Neural progenitor cell (in vitro differentiated cells): ENCODE results near the gene BTRC. TPM values are rescaled to one million over a fixed set of nuclear protein-coding genes. Genes with fewer than 3 reads are reported as not detected.

Experiments
- DNase-seq: peaks from one replicate; pipeline ENCODE4 v3.0.0-alpha.2; 2016; ENCODE audit warnings: low spot score
- H2AFZ ChIP-seq: fragments of 200-600 bp; sonication (generic); replicated peaks from 2 replicates; pipeline ENCODE4 v1.6.1; 2016; ENCODE audit warnings: antibody characterized with exemption
- H3F3A ChIP-seq: fragments of 200-600 bp; sonication (generic); 2 replicates; pipeline ENCODE4 v1.6.1; 2016; ENCODE audit warnings: antibody characterized with exemption, low read depth
- H3K27ac ChIP-seq: fragments of 200-600 bp; sonication (generic); 2 replicates; pipeline ENCODE4 v1.5.1; 2016; ENCODE audit warnings: mild to moderate bottlenecking
- H3K27me3 ChIP-seq: fragments of 200-600 bp; sonication (generic); 2 replicates; pipeline ENCODE4 v1.6.1; 2016; ENCODE audit warnings: mild to moderate bottlenecking, moderate library complexity
- H3K36me3 ChIP-seq: fragments of 200-600 bp; sonication (generic); 2 replicates; pipeline ENCODE4 v1.5.1; 2016
- H3K4me1 ChIP-seq: fragments of 200-600 bp; sonication (generic); 2 replicates; pipeline ENCODE4 v1.6.1; 2016; ENCODE audit warnings: mixed run types
- H3K4me2 ChIP-seq: fragments of 200-600 bp; sonication (generic); 2 replicates; pipeline ENCODE4 v1.6.1; 2016
- H3K4me3 ChIP-seq: fragments of 200-600 bp; sonication (generic); 2 replicates; pipeline ENCODE4 v1.5.1; 2016
- H3K79me2 ChIP-seq: fragments of 200-600 bp; sonication (generic); 2 replicates; pipeline ENCODE4 v1.6.1; 2016; ENCODE audit warnings: low read depth
- H3K9ac ChIP-seq: fragments of 200-600 bp; sonication (generic); 2 replicates; pipeline ENCODE4 v1.6.1; 2016
- H3K9me3 ChIP-seq: fragments of 200-600 bp; sonication (generic); 2 replicates; pipeline ENCODE4 v1.5.1; 2016; ENCODE audit warnings: low read depth
- H4K20me1 ChIP-seq: fragments of 200-600 bp; sonication (generic); 2 replicates; pipeline ENCODE4 v1.6.1; 2016; ENCODE audit warnings: low read depth
- H3K27ac Mint-ChIP-seq: 3 replicates; pipeline ENCODE4 v1.8.0; 2021; ENCODE audit warnings: mixed read lengths
- H3K27me3 Mint-ChIP-seq: 2 replicates; pipeline ENCODE4 v1.8.0; 2022; ENCODE audit warnings: low read depth, mild to moderate bottlenecking, inconsistent platforms, moderate library complexity, mixed read lengths; ENCODE audit not compliant: insufficient read depth
- H3K36me3 Mint-ChIP-seq: 3 replicates; pipeline ENCODE4 v1.8.0; 2021; ENCODE audit warnings: mixed read lengths
- H3K4me1 Mint-ChIP-seq: 3 replicates; pipeline ENCODE4 v1.8.0; 2021; ENCODE audit warnings: mixed read lengths
- H3K4me3 Mint-ChIP-seq: 3 replicates; pipeline ENCODE4 v1.8.0; 2021; ENCODE audit warnings: mild to moderate bottlenecking, moderate library complexity, mixed read lengths
- H3K9me3 Mint-ChIP-seq: 3 replicates; pipeline ENCODE4 v1.8.0; 2020; ENCODE audit warnings: mixed read lengths
- CTCF ChIP-seq: fragments of 200-600 bp; sonication (generic); IDR thresholded peaks from 2 replicates; pipeline ENCODE4 v1.5.1; 2017; ENCODE audit warnings: antibody characterized with exemption, mild to moderate bottlenecking
- EZH2 ChIP-seq: fragments of 200-600 bp; sonication (generic); IDR thresholded peaks from 2 replicates; pipeline ENCODE4 v1.6.1; 2017; ENCODE audit warnings: antibody characterized with exemption, mild to moderate bottlenecking, moderate library complexity
- EZH2phosphoT487 ChIP-seq: fragments of 200-600 bp; sonication (generic); IDR thresholded peaks from 2 replicates; pipeline ENCODE4 v1.6.1; 2017; ENCODE audit warnings: antibody characterized with exemption
- total RNA-seq: library from RNA; depleted of rRNA; stranded (reverse); fragments of >200 nt; gene quantifications from 2 replicates; pipeline ENCODE4 v1.2.3, GENCODE V29; 2015; ENCODE audit warnings: low replicate concordance

The BTRC gene
- total RNA-seq, 1 donor from 2014 or later: 25.4 TPM

- H3K4me1 Mint-ChIP-seq: peaks cover 16% of the 10 kb centered on the region
- peaks cover 2% of the 10 kb centered on the region for H3K9me3 Mint-ChIP-seq
- no peak overlapping the region for H3K27ac Mint-ChIP-seq
- Histone ChIP-seq H2AFZ (no peak overlapping the region), H3K27ac (no peak overlapping the region), H4K20me1 (no peaks in the 10 kb centered on the region), H3K36me3 (no peaks in the 10 kb centered on the region), H3K4me2 (no peak overlapping the region), H3F3A (peaks cover 20% of the 10 kb centered on the region), H3K4me3 (no peak overlapping the region), H3K9ac (no peak overlapping the region), H3K4me1 (peaks cover 9% of the 10 kb centered on the region), H3K27me3 (peaks cover 61% of the 10 kb centered on the region), H3K9me3 (no peaks in the 10 kb centered on the region), H3K79me2 (no peaks in the 10 kb centered on the region)
- peaks cover 36% of the 10 kb centered on the region for H3K27me3 Mint-ChIP-seq
- peaks cover 2% of the 10 kb centered on the region for H3K36me3 Mint-ChIP-seq
- TF ChIP-seq EZH2 (no peak), EZH2phosphoT487 (no peak), CTCF (no peak)
- no peak for DNase-seq
- no peak overlapping the region for H3K4me3 Mint-ChIP-seq
Measured at GRCh38 chr10:101572126-101572525, 218.2 kb downstream of the BTRC start.

GRCh38 chr10:101572785-101573184 lies 218.8 kb downstream of the BTRC start:
- no peak overlapping the region for H2AFZ ChIP-seq
- no peak overlapping the region for H3K9ac ChIP-seq
- no peak overlapping the region for H3K27ac ChIP-seq
- H3K4me1 ChIP-seq: peaks cover 9% of the 10 kb centered on the region
- peaks cover 16% of the 10 kb centered on the region for H3K4me1 Mint-ChIP-seq
- H3K9me3 ChIP-seq: no peaks in the 10 kb centered on the region
- H4K20me1 ChIP-seq: no peaks in the 10 kb centered on the region
- DNase-seq: no peak
- H3F3A ChIP-seq: peaks cover 14% of the 10 kb centered on the region
- H3K4me2 ChIP-seq: no peak overlapping the region
- H3K27me3 Mint-ChIP-seq: peaks cover 33% of the 10 kb centered on the region
- H3K27ac Mint-ChIP-seq: no peak overlapping the region
- peaks cover 55% of the 10 kb centered on the region for H3K27me3 ChIP-seq
- peaks cover 2% of the 10 kb centered on the region for H3K9me3 Mint-ChIP-seq
- no peaks in the 10 kb centered on the region for H3K36me3 ChIP-seq
- H3K79me2 ChIP-seq: no peaks in the 10 kb centered on the region
- peaks cover 3% of the 10 kb centered on the region for H3K36me3 Mint-ChIP-seq
- TF ChIP-seq CTCF: no peak
- no peak for TF ChIP-seq EZH2
- TF ChIP-seq EZH2phosphoT487: no peak
- no peak overlapping the region for H3K4me3 ChIP-seq
- no peak overlapping the region for H3K4me3 Mint-ChIP-seq

GRCh38 chr10:101573885-101574753 lies 220.2 kb downstream of the BTRC start:
- H3K27me3 ChIP-seq: peaks cover 41% of the 10 kb centered on the region
- Mint-ChIP-seq H3K9me3 (peaks cover 2% of the 10 kb centered on the region), H3K4me1 (peaks cover 16% of the 10 kb centered on the region), H3K36me3 (peaks cover 8% of the 10 kb centered on the region), H3K4me3 (no peak overlapping the region), H3K27ac (no peak overlapping the region), H3K27me3 (peaks cover 24% of the 10 kb centered on the region)
- TF ChIP-seq CTCF: no peak
- TF ChIP-seq EZH2: no peak
- no peak for TF ChIP-seq EZH2phosphoT487
- H3K4me3 ChIP-seq: no peak overlapping the region
- no peak overlapping the region for H3K9ac ChIP-seq
- H4K20me1 ChIP-seq: peaks cover 8% of the 10 kb centered on the region
- H3K4me1 ChIP-seq: peaks cover 7% of the 10 kb centered on the region
- H3K9me3 ChIP-seq: no peaks in the 10 kb centered on the region
- no peak overlapping the region for H2AFZ ChIP-seq
- H3K27ac ChIP-seq: no peak overlapping the region
- no peaks in the 10 kb centered on the region for H3K36me3 ChIP-seq
- H3K4me2 ChIP-seq: no peak overlapping the region
- H3F3A ChIP-seq: peaks cover 4% of the 10 kb centered on the region
- no peak for DNase-seq
- H3K79me2 ChIP-seq: no peaks in the 10 kb centered on the region
